NCI-H1930 (cell line): ENCODE data around the gene TDRD12.

ENCODE experiments used
- DNase-seq, 2 experiments: peaks; one replicate each; lab custom pipeline; 2025; lab: John Stamatoyannopoulos, UW

TDRD12 gene

GRCh38 chr19:32809754-32810153, 90.2 kb downstream of the TDRD12 start:
- DNase-seq = no peak

GRCh38 chr19:32810452-32810851, 90.9 kb downstream of the TDRD12 start:
- DNase-seq = no peak

- DNase-seq = no peak
Measured at GRCh38 chr19:32811151-32811550, 91.6 kb downstream of the TDRD12 start.

- no peak for DNase-seq
Measured at GRCh38 chr19:32812036-32812435, 92.5 kb downstream of the TDRD12 start.

GRCh38 chr19:32812571-32812970, 93.0 kb downstream of the TDRD12 start:
- no peak for DNase-seq

GRCh38 chr19:32813862-32814425, 94.4 kb downstream of the TDRD12 start:
- no peak for DNase-seq

- DNase-seq = no peak
Measured at GRCh38 chr19:32814624-32815023, 95.1 kb downstream of the TDRD12 start.

GRCh38 chr19:32816555-32817099, 97.1 kb downstream of the TDRD12 start:
- no peak for DNase-seq

- DNase-seq = no peak
Measured at GRCh38 chr19:32817569-32818476, 98.3 kb downstream of the TDRD12 start.

- no peak for DNase-seq
Measured at GRCh38 chr19:32818536-32818935, 99.0 kb downstream of the TDRD12 start.

- no peak for DNase-seq
Measured at GRCh38 chr19:32819419-32820400, 100.1 kb downstream of the TDRD12 start.

GRCh38 chr19:32822916-32823746, 103.6 kb downstream of the TDRD12 start:
- DNase-seq = no peak

GRCh38 chr19:32823747-32824102, 104.2 kb downstream of the TDRD12 start:
- no peak for DNase-seq

GRCh38 chr19:32824191-32824751, 104.7 kb downstream of the TDRD12 start:
- DNase-seq = no peak

- no peak for DNase-seq
Measured at GRCh38 chr19:32824916-32825608, 105.5 kb downstream of the TDRD12 start.

- DNase-seq = no peak
Measured at GRCh38 chr19:32828139-32828538, 108.6 kb downstream of the TDRD12 start.

GRCh38 chr19:32828643-32829344, 109.2 kb downstream of the TDRD12 start:
- no peak for DNase-seq

GRCh38 chr19:32829345-32829896, 109.9 kb downstream of the TDRD12 start:
- DNase-seq = no peak
